ENCODE measurements around the gene NETO1.

The NETO1 gene

DNA sequence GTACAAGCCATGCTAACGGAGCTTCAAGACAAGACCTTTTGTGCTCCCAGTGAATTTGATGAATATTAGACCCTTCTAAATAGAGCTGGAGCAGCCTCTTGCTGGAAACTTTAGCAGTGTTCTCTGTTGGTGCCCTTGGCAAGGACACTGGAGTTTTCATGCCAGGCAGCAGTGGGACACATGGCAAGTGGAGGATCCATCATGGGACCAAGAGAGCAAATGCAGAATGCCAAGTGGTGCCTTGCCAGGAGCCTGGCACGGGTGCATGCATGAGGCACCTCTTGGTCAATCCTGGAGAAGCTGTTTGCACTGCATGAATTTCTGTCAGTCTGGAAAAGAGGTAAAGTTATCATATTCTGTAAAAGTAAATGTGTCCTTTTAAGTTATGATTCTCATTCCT lies 59.1 kb downstream of the NETO1 start:
- no peak for DNase-seq
- no peaks in the 10 kb centered on the region for H3K4me1 ChIP-seq
- H3K9me3 ChIP-seq = no peaks in the 10 kb centered on the region
- H3K36me3 ChIP-seq = no peaks in the 10 kb centered on the region
- H3K27ac ChIP-seq = no peak overlapping the region
- TF ChIP-seq CTCF (IDR thresholded peaks at IDR 0.05) = no peak
- H3K27me3 ChIP-seq = no peaks in the 10 kb centered on the region
- intact Hi-C loops (cut with DNase I; ENCODE audit: low total_unique reads) = no loop called here
- no peak overlapping the region for H3K4me3 ChIP-seq

- DNase-seq = no peak
- Histone ChIP-seq H3K9me3 (no peaks in the 10 kb centered on the region), H3K4me3 (no peak overlapping the region), H3K27me3 (no peaks in the 10 kb centered on the region), H3K27ac (no peak overlapping the region), H3K4me1 (no peaks in the 10 kb centered on the region), H3K36me3 (no peaks in the 10 kb centered on the region)
- intact Hi-C loops (cut with DNase I; ENCODE audit: low total_unique reads) = no loop called here
- TF ChIP-seq CTCF (IDR thresholded peaks at IDR 0.05) = no peak
Observed at GRCh38 chr18:72799106-72799505, 68.7 kb downstream of the NETO1 start.

DNA sequence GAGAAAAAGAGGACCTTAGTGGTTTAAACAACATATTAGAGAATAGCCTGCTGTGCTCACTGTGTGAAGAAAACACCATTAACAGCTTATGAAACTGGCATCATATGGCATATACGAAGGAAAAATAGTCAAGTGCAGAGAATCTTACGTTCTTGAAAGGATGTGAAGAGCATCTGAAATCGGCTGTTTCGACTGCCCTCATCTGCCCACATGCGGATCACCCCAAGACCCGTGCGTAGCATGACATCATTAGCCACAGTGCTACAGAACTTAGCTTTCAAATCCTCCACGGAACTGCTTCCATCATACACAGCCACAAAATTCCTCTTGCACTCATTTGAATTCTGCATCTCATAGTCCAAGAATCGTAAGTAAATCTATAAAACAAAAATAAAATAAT lies 84.3 kb downstream of the NETO1 start:
- no peaks in the 10 kb centered on the region for H3K36me3 ChIP-seq
- H3K4me3 ChIP-seq = no peak overlapping the region
- no peaks in the 10 kb centered on the region for H3K9me3 ChIP-seq
- no peak overlapping the region for H3K27ac ChIP-seq
- intact Hi-C loops (cut with DNase I; ENCODE audit: low total_unique reads) = no loop called here
- no peaks in the 10 kb centered on the region for H3K4me1 ChIP-seq
- DNase-seq = no peak
- H3K27me3 ChIP-seq = no peaks in the 10 kb centered on the region
- no peak for TF ChIP-seq CTCF (IDR thresholded peaks at IDR 0.05)

GRCh38 chr18:72774914-72775313 lies 92.9 kb downstream of the NETO1 start:
- intact Hi-C loops (cut with DNase I; ENCODE audit: low total_unique reads) = no loop called here
- Histone ChIP-seq H3K4me1 (no peaks in the 10 kb centered on the region), H3K9me3 (no peaks in the 10 kb centered on the region), H3K4me3 (no peak overlapping the region), H3K27me3 (no peaks in the 10 kb centered on the region), H3K27ac (no peak overlapping the region), H3K36me3 (no peaks in the 10 kb centered on the region)
- TF ChIP-seq CTCF (IDR thresholded peaks at IDR 0.05) = no peak
- DNase-seq = no peak

- Histone ChIP-seq H3K27me3 (no peaks in the 10 kb centered on the region), H3K27ac (no peak overlapping the region), H3K4me3 (no peak overlapping the region), H3K36me3 (no peaks in the 10 kb centered on the region), H3K9me3 (no peaks in the 10 kb centered on the region), H3K4me1 (no peaks in the 10 kb centered on the region)
- intact Hi-C loops (cut with DNase I; ENCODE audit: low total_unique reads) = no loop called here
- no peak for DNase-seq
- TF ChIP-seq CTCF (IDR thresholded peaks at IDR 0.05) = no peak
Observed at GRCh38 chr18:72772916-72773315, 94.9 kb downstream of the NETO1 start.

DNA sequence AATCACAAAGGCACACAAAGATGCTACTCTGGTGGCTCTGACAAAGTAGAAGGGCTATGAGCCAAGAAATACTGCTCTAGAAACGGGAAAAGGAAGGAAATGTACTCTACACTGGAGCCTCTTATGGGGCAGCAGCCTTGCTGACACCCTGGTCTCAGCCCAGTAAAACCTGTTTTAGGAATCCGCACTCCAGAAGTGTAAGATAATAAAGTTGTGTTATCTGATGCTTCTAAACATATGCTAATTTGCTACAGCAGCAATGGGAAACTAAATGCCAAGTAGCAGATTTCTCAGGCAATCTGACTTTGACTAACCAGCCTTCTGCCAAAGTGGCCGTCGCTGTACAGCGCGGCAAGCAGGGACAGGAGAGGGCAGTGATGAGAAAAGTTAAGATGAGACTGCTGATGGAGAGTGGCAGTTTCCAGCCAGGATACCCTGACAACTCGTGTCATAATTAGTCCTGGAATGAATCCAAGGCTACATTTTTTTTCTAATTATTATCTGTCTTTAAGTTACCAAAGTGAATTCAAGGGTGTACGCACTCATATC lies 99.0 kb downstream of the NETO1 start:
- no peak overlapping the region for H3K27ac ChIP-seq
- H3K27me3 ChIP-seq = no peaks in the 10 kb centered on the region
- H3K9me3 ChIP-seq = no peaks in the 10 kb centered on the region
- no peak for TF ChIP-seq CTCF (IDR thresholded peaks at IDR 0.05)
- no peak overlapping the region for H3K4me3 ChIP-seq
- intact Hi-C loops (cut with DNase I; ENCODE audit: low total_unique reads) = no loop called here
- H3K36me3 ChIP-seq = no peaks in the 10 kb centered on the region
- no peak for DNase-seq
- H3K4me1 ChIP-seq = no peaks in the 10 kb centered on the region

Data from tibial artery (tissue), 4 donors.